Stimulated activated CD8-positive, alpha-beta memory T cell treated with anti-CD3 and anti-CD28 coated beads, Interleukin-12 subunit alpha, Interleukin-12 subunit beta, amount 100 ng/mL, for 24 hours (primary cell): ENCODE measurements around the gene PDE6D.

ENCODE experiments used
- DNase-seq: peaks from one replicate; pipeline ENCODE4 v3.0.0-alpha.2; 2020; ENCODE audit errors: extremely low read depth

The PDE6D gene

DNA sequence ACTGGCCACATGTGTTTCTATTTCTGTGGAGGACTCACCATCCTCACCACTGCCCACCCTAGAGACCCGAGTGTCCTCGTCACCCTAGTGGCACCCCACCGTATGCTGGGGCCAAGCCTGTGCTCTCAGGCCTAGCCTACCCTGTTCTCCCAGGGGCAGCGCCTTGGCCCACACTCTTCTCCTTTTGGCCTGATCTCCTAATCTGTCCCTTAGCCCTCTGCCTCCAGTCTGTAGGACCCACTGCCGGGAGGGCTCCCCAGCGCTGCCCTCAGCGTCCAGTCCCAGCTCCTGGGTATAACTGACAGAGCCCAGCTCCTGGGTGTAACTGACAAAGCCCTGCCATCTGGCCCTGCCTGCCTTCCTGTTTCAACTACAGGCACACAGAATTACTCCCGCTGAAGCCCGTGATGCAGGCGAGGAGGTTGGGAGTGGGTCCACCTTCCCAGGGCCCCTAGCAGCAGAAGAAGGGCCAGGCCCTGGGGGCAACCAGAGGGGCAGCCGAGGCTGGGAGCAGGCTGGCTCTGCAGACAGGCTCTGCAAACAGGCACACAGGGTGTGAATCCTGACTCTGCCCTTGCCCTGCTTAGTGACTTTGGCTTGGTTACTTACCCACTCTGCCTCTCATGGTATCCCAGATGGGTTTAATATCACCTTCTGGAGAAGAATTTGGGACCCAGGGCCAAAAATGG is 98.3 kb downstream of the PDE6D start:
- DNase-seq, result no peak
